Upper lobe of left lung (tissue), 4 donors: ENCODE measurements around the gene CARD11.

Experiments used
- EP300 ChIP-seq, 4 donors: sonication (generic); formaldehyde crosslinking; IDR thresholded peaks; one replicate each; pipeline ENCODE4 v1.5.1; 2017; ENCODE audit warnings: antibody characterized with exemption in 4 of 4, control low read depth in 2 of 4
- POLR2A ChIP-seq, 4 donors: fragments of 450-650 bp; IDR thresholded peaks; one replicate each; pipeline ENCODE4 v1.5.1; 2016 to 2017; ENCODE audit warnings: antibody characterized with exemption in 4 of 4, mild to moderate bottlenecking in 2 of 4
- POLR2AphosphoS5 ChIP-seq, 2 donors: sonication (generic); formaldehyde crosslinking; IDR thresholded peaks; one replicate each; pipeline ENCODE4 v1.5.1; 2017; ENCODE audit warnings: antibody characterized with exemption in 2 of 2
- TF ChIP-seq, protein P1 (sequence below), 6 experiments: fragments of 450-650 bp in 4 of 6; fragments of 200-600 bp in 2 of 6; sonication (generic) in 2 of 6; IDR thresholded peaks; one replicate each; pipeline ENCODE4 v1.5.1; 2016 to 2019; ENCODE audit warnings: antibody characterized with exemption in 6 of 6

DNA sequence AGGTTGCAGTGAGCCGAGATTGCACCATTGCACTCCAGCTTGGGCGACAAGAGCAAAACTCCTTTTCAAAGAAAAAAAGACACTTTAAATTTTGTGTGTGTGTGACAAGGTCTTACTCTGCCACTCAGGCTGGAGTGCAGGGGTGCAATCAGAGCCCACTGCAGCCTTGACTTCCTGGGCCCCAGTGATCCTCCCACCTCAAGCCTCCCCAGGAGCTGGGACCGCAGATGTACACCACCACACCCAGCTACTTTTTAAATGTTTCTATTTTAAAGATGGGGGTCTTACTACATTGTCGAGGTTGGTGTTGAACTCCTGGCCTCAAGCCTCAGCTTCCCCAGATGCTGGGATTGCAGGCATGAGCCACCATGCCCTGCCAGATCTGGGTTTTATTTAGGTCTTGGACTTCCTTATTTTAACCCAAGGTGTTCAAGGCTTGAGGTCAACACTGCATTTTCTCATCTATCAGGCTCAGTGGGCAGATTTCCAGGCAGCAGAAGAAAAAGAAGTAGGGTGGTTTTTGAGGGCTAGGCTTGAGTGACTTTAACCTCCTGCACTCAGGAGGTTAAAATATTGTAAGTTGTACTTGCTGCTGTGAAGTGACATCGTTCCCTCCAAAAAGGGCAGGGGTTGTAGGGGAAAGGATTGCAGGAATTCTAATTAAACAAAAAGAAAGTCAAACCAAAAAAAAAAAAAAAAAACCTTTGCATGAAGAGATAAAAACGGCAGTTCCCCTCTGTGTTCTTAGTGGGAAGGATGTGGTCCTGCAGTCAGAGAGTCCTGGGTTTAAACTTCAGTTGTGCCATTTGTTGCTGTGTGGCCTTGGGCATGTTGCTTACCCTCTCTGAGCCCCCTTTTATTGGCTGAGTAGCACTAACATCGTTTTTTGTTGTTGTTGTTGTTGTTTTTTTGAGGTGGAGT lies 71.5 kb downstream of the CARD11 start:
- TF ChIP-seq, protein P1, sequence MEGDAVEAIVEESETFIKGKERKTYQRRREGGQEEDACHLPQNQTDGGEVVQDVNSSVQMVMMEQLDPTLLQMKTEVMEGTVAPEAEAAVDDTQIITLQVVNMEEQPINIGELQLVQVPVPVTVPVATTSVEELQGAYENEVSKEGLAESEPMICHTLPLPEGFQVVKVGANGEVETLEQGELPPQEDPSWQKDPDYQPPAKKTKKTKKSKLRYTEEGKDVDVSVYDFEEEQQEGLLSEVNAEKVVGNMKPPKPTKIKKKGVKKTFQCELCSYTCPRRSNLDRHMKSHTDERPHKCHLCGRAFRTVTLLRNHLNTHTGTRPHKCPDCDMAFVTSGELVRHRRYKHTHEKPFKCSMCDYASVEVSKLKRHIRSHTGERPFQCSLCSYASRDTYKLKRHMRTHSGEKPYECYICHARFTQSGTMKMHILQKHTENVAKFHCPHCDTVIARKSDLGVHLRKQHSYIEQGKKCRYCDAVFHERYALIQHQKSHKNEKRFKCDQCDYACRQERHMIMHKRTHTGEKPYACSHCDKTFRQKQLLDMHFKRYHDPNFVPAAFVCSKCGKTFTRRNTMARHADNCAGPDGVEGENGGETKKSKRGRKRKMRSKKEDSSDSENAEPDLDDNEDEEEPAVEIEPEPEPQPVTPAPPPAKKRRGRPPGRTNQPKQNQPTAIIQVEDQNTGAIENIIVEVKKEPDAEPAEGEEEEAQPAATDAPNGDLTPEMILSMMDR (IDR thresholded peaks at IDR 0.05), result no peak
- TF ChIP-seq POLR2A (IDR thresholded peaks at IDR 0.05), result no peak
- no peak for TF ChIP-seq EP300 (IDR thresholded peaks at IDR 0.05)
- no peak for TF ChIP-seq POLR2AphosphoS5 (IDR thresholded peaks at IDR 0.05)
